Measurements from ENCODE around the gene GOLPH3L. TPM values are rescaled to one million over a fixed set of nuclear protein-coding genes. Genes with fewer than 3 reads are reported as not detected.
A peak's percentile ranks its signal among the peaks of the same experiment; 100 is the strongest.

GOLPH3L gene
- total RNA-seq, 1 experiment from 2014 or later: 19.6 TPM

- Histone ChIP-seq H3K36me3 (ENCODE audit: control insufficient read depth, insufficient read depth, low read length) (peaks cover 16% of the 10 kb centered on the region), H3K4me3 (ENCODE audit: low read depth in 2 of 2, low read length in 2 of 2) (peak overlapping the region; percentile 81 to 83), H3K4me1 (ENCODE audit: control insufficient read depth, insufficient read depth, low read length) (peaks cover 8% of the 10 kb centered on the region; the same call in 1 of the 2 replicates), H3K27me3 (ENCODE audit: control insufficient read depth, insufficient read depth, low read length) (peaks cover 3% of the 10 kb centered on the region; the same call in 1 of the 2 replicates), H3K27ac (ENCODE audit: low read length) (peak overlapping the region; percentile 90), H3K9me3 (ENCODE audit: control insufficient read depth, insufficient read depth, low read depth, low read length) (no peaks in the 10 kb centered on the region)
- in situ Hi-C loops (cut with HindIII; ENCODE audit: low pct_unique_long_range_greater_than_20kb, low sequenced_read_pairs): no loop called here
- no peak for TF ChIP-seq POLR2AphosphoS5 (IDR thresholded peaks at IDR 0.05; ENCODE audit: low read depth, low read length)
- no peak for TF ChIP-seq TCF7L2 (IDR thresholded peaks at IDR 0.05; ENCODE audit: low read depth, low read length)
- no peak for TF ChIP-seq SIN3A (IDR thresholded peaks at IDR 0.05; ENCODE audit: borderline replicate concordance, insufficient read depth, low read depth, low read length)
- TF ChIP-seq CTCF (IDR thresholded peaks at IDR 0.05): no peak
- TF ChIP-seq REST (IDR thresholded peaks at IDR 0.05; ENCODE audit: insufficient read depth in 1 of 2, low read depth in 2 of 2, low read length in 1 of 2): no peak
- DNase-seq (ENCODE audit: low read depth, low spot score) (no peak), ATAC-seq (no peak)
- ChIA-PET CTCF (interaction anchor here (0.6 kb wide), 2 partner anchors 300 to 605 kb away, joined by 3 read pairs; no protein-coding TSS in a partner anchor), POLR2A (interaction anchor here (0.5 to 1.0 kb wide), 3 partner anchors 9 to 142 kb away, joined by 3 to 6 read pairs (median 4); no protein-coding TSS in a partner anchor)
- intact Hi-C loops (cut with micrococcal nuclease; ENCODE audit: unreplicated experiment): no loop called here
- BruUV-seq (replicated peaks): no TSS peak
These were observed 364 bp downstream of the GOLPH3L start for GRCh38 chr1:150696590-150696989.

- Histone ChIP-seq H3K27me3 (ENCODE audit: control insufficient read depth, insufficient read depth, low read length) (no peaks in the 10 kb centered on the region; the same call in 1 of the 2 replicates), H3K36me3 (ENCODE audit: control insufficient read depth, insufficient read depth, low read length) (peaks cover 19% of the 10 kb centered on the region), H3K4me1 (ENCODE audit: control insufficient read depth, insufficient read depth, low read length) (peaks cover 8% of the 10 kb centered on the region; the same call in 1 of the 2 replicates), H3K27ac (ENCODE audit: low read length) (peak overlapping the region; percentile 67), H3K4me3 (ENCODE audit: low read depth in 2 of 2, low read length in 2 of 2) (peak overlapping the region; percentile 81 to 83), H3K9me3 (ENCODE audit: control insufficient read depth, insufficient read depth, low read depth, low read length) (no peaks in the 10 kb centered on the region)
- intact Hi-C loops (cut with micrococcal nuclease; ENCODE audit: unreplicated experiment): no loop called here
- in situ Hi-C loops (cut with HindIII; ENCODE audit: low pct_unique_long_range_greater_than_20kb, low sequenced_read_pairs): no loop called here
- ChIA-PET POLR2A (interaction anchor here (1.0 kb wide), 1 partner anchor 126 kb away, joined by 3 read pairs; no protein-coding TSS in a partner anchor), CTCF (interaction anchor here (0.6 kb wide), 1 partner anchor 300 kb away, joined by 3 read pairs; no protein-coding TSS in a partner anchor)
- BruUV-seq (replicated peaks): no TSS peak
- ATAC-seq (no peak), DNase-seq (ENCODE audit: low read depth, low spot score) (no peak)
- TF ChIP-seq TCF7L2 (IDR thresholded peaks at IDR 0.05; ENCODE audit: low read depth, low read length) (no peak), POLR2AphosphoS5 (IDR thresholded peaks at IDR 0.05; ENCODE audit: low read depth, low read length) (no peak), SIN3A (IDR thresholded peaks at IDR 0.05; ENCODE audit: borderline replicate concordance, insufficient read depth, low read depth, low read length) (no peak), REST (IDR thresholded peaks at IDR 0.05; ENCODE audit: insufficient read depth in 1 of 2, low read depth in 2 of 2, low read length in 1 of 2) (no peak), CTCF (IDR thresholded peaks at IDR 0.05) (no peak)
These were observed 792 bp downstream of the GOLPH3L start for GRCh38 chr1:150696162-150696561.

Data from Panc1 (cell line).